Kidney tubule cell (primary cell): ENCODE data around the gene UBE2I.

ENCODE experiments used
- DNase-seq: peaks from one replicate; pipeline ENCODE4 v3.0.0-alpha.2; 2018; ENCODE audit warnings: low spot score

The UBE2I gene

GRCh38 chr16:1343428-1344242 is 34.2 kb downstream of the UBE2I start:
- DNase-seq, result no peak

- DNase-seq, result no peak
These were observed 35.1 kb downstream of the UBE2I start for GRCh38 chr16:1344499-1344898.

DNA sequence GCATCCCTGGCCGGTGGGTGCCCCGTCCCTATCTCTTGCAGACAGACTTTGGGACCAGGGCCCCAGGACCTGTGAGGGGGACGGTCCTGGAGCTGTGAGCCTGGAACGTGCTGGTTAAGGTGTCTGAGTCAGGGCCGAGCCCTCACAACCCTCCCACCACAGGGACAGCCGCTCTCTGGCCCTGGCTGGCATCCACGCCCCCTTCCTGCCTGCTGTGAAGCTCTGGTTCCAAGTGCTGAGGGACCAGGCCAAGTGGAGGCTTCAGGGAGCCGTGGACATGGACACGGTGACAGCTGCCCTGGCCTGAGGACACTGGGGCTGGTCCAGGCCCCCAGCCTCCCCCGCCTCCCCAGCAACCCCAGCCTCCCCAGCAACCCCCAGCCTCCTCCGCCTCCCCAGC is 35.7 kb downstream of the UBE2I start:
- no peak for DNase-seq

GRCh38 chr16:1345651-1346421 is 36.4 kb downstream of the UBE2I start:
- DNase-seq, result no peak

GRCh38 chr16:1346422-1347285 is 37.2 kb downstream of the UBE2I start:
- no peak for DNase-seq

DNA sequence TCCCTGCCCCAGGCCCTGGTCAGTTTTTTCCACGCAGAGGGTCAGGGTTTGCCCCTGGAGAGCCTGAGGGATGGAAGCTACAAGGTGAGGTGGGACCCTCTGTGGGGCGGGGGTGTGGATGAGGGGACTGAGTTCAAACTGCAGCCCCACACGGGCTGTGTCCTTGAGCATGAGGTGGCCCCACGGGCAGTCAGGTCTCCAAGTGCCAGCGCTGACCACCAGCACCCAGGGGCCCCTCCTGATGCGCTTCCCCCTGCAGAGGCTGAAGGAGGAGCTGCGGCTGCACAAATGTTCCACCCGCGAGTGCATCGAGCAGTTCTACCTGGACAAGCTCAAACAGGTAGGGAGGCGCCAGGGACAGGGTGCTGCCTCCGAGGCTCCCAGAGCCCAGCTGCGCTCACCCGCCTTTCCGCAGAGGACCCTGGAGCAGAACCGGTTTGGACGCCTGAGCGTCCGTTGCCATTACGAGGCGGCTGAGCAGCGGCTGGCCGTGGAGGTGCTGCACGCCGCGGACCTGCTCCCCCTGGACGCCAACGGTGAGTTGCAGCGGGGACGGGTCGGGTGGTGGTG is 37.9 kb downstream of the UBE2I start:
- no peak for DNase-seq

DNA sequence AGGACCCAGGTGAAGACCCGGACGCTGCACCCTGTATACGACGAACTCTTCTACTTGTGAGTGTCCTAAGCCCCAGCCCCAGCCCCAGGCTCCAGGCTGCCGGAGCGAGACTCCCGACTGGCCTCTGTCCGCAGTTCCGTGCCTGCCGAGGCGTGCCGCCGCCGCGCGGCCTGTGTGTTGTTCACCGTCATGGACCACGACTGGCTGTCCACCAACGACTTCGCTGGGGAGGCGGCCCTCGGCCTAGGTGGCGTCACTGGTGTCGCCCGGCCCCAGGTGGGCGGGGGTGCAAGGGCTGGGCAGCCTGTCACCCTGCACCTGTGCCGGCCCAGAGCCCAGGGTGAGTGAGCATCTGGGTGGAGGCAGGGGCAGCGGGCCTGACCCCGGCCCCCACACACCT is 38.5 kb downstream of the UBE2I start:
- no peak for DNase-seq

DNA sequence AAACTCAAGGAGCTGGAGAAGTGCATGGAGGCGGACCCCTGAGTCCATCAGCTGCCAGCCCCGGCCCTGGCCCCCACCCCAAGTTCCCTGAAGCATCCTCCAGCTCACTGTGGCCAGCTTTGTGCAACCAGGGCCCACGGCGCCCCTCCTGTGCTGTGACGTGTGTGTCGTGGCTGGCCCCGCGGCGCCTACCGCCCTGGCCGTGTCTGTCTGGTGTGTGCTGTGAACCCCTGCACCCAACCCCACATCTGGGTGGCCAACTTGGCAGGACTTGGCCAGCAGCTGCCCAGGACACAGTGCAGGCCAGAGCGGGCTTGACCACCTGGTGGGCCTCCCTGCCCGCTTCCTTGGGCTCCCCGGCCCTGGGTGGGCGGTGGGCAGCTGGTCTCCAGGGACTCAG is 39.0 kb downstream of the UBE2I start:
- no peak for DNase-seq

DNA sequence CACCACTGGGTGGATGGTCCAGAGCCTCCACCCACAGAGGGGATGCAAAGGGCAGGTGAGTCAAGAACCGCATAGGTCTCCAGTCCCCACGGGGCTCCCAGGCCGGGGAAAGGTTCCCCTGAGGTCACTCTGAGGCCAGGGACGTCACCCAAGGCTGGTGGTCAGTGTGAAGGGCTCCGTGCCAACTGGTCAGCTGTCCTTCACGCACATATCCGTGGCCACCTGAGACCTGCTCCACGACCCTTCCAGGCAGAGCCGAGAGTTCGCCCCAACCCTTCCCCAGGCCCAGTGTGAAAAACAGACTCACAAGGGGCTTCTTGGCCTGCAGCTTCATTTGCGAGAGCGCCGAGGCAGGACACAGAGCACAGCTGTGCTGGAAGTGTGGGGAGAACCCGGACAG is 39.5 kb downstream of the UBE2I start:
- no peak for DNase-seq

DNA sequence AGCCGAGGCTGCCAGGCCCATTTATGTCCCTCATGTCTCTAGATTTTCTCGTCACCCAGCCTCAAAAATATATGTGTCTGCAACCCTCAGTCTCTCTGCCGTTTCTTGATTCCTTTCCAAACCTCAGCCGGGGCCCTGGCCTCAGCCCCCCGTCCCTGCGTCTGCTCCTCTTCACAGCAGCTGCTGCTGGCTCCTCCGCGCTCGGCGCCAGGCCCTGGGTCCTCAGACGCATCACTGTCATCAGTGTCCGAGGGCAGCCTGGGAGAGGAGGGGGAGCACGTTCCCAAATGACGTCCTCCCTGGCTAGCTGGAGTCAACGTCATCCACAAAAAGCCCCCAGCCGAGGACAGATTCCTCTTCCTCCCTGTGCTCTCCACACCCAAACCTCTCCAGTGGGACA is 39.9 kb downstream of the UBE2I start:
- DNase-seq, result no peak

GRCh38 chr16:1349951-1350350 is 40.5 kb downstream of the UBE2I start:
- no peak for DNase-seq

- no peak for DNase-seq
These were observed 41.3 kb downstream of the UBE2I start for GRCh38 chr16:1350691-1351090.

DNA sequence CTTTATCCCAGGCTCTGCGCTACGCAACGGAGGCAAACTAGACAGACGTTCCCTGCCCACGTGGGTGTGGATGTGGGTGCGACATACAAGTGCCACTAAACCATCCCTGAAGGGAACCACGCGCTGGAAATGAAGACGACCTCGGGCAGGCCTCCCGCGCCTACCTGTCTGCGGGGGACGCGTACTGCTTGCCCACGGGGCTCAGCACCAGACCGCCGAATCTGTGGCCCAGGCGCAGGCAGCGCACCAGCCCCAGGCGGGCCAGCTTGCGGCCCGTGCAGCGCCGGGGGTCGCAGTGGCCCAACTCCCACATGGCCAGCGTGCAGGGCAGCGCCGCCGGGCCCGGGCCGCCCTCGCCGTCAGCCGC is 41.8 kb downstream of the UBE2I start:
- no peak for DNase-seq

- DNase-seq, result peak; percentile 89
These were observed 42.3 kb downstream of the UBE2I start, which contains the start of the genes GNPTG and TSR3 for GRCh38 chr16:1351582-1352362. TSS of gene GNPTG (plus strand) at chr16:1351931. CDS start at chr16:1351966, 35 bp downstream. TSS of gene TSR3 (minus strand) at chr16:1351878. CDS start at chr16:1351804, 74 bp downstream.

GRCh38 chr16:1354815-1355540 is 45.5 kb downstream of the UBE2I start:
- DNase-seq, result no peak

DNA sequence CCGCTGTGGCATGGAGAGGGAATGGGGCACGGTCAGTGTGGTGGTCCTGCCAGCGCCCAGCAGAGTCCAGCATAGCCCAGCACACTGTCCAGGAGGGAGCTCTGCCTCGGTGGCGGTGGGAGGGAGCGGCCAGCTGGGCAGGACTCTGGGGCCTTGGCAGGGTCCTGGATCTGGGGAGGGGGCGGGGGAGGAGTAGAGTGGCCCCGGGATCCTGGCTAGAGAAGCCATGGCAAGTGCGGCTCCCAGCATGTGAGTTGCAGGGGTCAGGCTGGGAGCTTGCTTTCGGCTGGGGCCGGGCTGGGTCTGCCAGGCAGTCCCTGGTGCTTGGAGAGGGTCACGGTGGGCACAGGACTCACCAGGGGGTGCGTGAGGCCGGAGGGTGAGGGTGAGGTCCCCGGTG is 46.2 kb downstream of the UBE2I start:
- DNase-seq, result no peak

DNA sequence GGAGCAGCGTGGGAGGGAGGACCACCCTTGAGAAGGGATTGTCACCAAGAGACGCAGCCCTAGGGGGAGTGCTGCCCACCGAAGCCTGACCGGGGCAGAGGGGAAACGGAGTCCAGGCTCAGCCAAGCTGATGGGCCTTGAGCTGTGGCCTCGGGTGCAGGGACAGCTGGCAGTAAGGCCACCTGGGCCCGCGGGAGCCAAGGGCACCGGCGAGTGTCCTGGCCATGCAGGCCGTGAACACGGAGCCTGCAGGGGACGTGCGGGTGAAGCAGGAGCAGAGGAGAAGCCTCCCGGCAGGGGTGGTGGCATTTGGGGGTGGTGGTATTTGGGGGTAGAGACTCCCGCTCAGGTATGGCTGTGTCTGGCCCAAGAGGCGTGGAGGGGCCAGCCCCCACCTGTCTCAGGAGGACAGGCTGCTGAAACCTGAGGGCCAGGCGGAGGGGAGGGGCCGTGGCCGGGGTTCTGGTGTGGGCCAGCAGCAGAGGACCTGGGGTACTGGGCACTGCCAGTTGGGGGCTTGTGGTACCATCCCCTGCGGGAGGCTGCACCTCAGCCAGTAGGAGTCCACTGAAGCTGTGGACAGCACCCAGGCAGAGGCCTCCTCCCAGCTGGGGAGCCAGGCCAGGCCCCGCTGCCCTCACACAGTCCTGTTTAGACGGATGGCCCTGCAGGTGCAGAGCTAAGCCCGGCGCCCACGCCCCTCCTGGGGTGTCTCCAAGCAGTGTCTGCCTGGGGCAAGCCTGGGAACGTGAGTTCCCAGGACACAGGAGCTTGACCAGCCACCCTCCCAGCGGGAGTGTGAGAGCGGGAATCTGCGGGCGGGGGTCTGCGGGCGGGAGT is 46.8 kb downstream of the UBE2I start:
- no peak for DNase-seq

GRCh38 chr16:1357906-1358566 is 48.6 kb downstream of the UBE2I start:
- DNase-seq, result peak; percentile 21
